Fibroblast of lung (primary cell): ENCODE results near the gene TIMM21. TPM values are rescaled to one million over a fixed set of nuclear protein-coding genes. Genes with fewer than 3 reads are reported as not detected.

Experiments used
- DNase-seq, 2 donors: peaks; one replicate each; pipeline versions ENCODE4 v3.0.0 to v3.0.0-alpha.2; 2010; ENCODE audit warnings: low read depth in 2 of 2
- H2AFZ ChIP-seq: 2 replicates; pipeline ENCODE4 v1.5.1; 2012; ENCODE audit warnings: low read length, control low read depth, inconsistent platforms
- H3K27ac ChIP-seq: 2 replicates; pipeline ENCODE4 v1.5.1; 2011; ENCODE audit warnings: low read length, control low read depth; ENCODE audit not compliant: insufficient read depth
- H3K27me3 ChIP-seq: 2 replicates; pipeline ENCODE4 v1.5.1; 2011; ENCODE audit warnings: mild to moderate bottlenecking, low read length; ENCODE audit not compliant: control insufficient read depth, insufficient read depth
- H3K36me3 ChIP-seq: 2 replicates; pipeline ENCODE4 v1.5.1; 2011; ENCODE audit warnings: low read length; ENCODE audit not compliant: control insufficient read depth, insufficient read depth
- H3K4me1 ChIP-seq: 2 replicates; pipeline ENCODE4 v1.5.1; 2011; ENCODE audit warnings: low read length; ENCODE audit not compliant: control insufficient read depth, insufficient read depth; ENCODE audit errors: extremely low read depth
- H3K4me2 ChIP-seq: 2 replicates; pipeline ENCODE4 v1.5.1; 2011; ENCODE audit warnings: low read length, control low read depth; ENCODE audit not compliant: insufficient read depth; ENCODE audit errors: extremely low read depth
- H3K4me3 ChIP-seq, 4 experiments: fragments of 200-600 bp in 1 of 4; sonication (generic) in 1 of 4; replicated peaks in 1 of 4; 2 replicates each; pipeline ENCODE4 v1.5.1; 2011 to 2016; ENCODE audit warnings: low read length in 4 of 4, low read depth in 3 of 4, mild to moderate bottlenecking in 3 of 4, control low read depth in 2 of 4, inconsistent platforms in 1 of 4, mixed read lengths in 1 of 4; ENCODE audit not compliant: insufficient read depth in 1 of 4; ENCODE audit errors: control extremely low read depth in 1 of 4
- H3K79me2 ChIP-seq: 2 replicates; pipeline ENCODE4 v1.5.1; 2012; ENCODE audit warnings: mild to moderate bottlenecking, low read length, inconsistent platforms; ENCODE audit not compliant: control insufficient read depth, insufficient read depth
- H3K9ac ChIP-seq: 2 replicates; pipeline ENCODE4 v1.5.1; 2011; ENCODE audit warnings: mild to moderate bottlenecking, low read length, control low read depth; ENCODE audit not compliant: insufficient read depth
- H3K9me3 ChIP-seq: 2 replicates; pipeline ENCODE4 v1.5.1; 2012; ENCODE audit warnings: low read depth, low read length; ENCODE audit not compliant: control insufficient read depth, insufficient read depth
- H4K20me1 ChIP-seq: 2 replicates; pipeline ENCODE4 v1.5.1; 2011; ENCODE audit warnings: low read length; ENCODE audit not compliant: control insufficient read depth, insufficient read depth; ENCODE audit errors: extremely low read depth
- CTCF ChIP-seq, 2 donors: IDR thresholded peaks in 1 of 2; conservative IDR thresholded peaks in 1 of 2; 1 replicate in 1 of 2; 2 replicates in 1 of 2; pipeline ENCODE4 v1.5.1; 2011 to 2012; ENCODE audit warnings: low read length in 2 of 2, control low read depth in 1 of 2, inconsistent platforms in 1 of 2, low read depth in 1 of 2, mild to moderate bottlenecking in 1 of 2
- EZH2 ChIP-seq: IDR thresholded peaks from 2 replicates; pipeline ENCODE4 v1.5.1; 2012; ENCODE audit warnings: low read length, control low read depth, mild to moderate bottlenecking; ENCODE audit errors: missing control alignments
- polyA plus RNA-seq, 2 donors: library from polyadenylated mRNA; depleted of rRNA in 1 of 2; stranded (reverse) in 1 of 2; unstranded in 1 of 2; fragments of >200 nt; gene quantifications; 2 replicates each; pipeline ENCODE4 v1.2.1, GENCODE V29; 2011 to 2012; ENCODE audit warnings: missing spikeins in 1 of 2
- total RNA-seq: library from RNA; depleted of rRNA; stranded (reverse); fragments of >200 nt; gene quantifications from 2 replicates; pipeline ENCODE4 v1.2.1, GENCODE V29; 2014

The TIMM21 gene
- total and polyA plus RNA-seq, 2 donors (not counting 1 experiment from before 2014, with no cell fraction given), result 20.1 to 36.6 TPM

GRCh38 chr18:74124642-74125041 lies 23.7 kb upstream of the TIMM21 start:
- no peak for DNase-seq
- TF ChIP-seq EZH2 (no peak), CTCF (conservative IDR thresholded peaks at IDR 0.05 in 1 of 2, IDR thresholded peaks at IDR 0.05 in 1 of 2; ENCODE audit: low read depth in 1 of 2, low read length in 2 of 2) (no peak)
- Histone ChIP-seq H3K9me3 (no peaks in the 10 kb centered on the region), H3K27me3 (peaks cover 10% of the 10 kb centered on the region), H3K4me3 (no peak overlapping the region), H3K36me3 (no peaks in the 10 kb centered on the region), H2AFZ (no peak overlapping the region), H3K4me1 (no peaks in the 10 kb centered on the region), H3K9ac (no peak overlapping the region), H3K79me2 (no peaks in the 10 kb centered on the region), H3K4me2 (no peak overlapping the region), H3K27ac (no peak overlapping the region), H4K20me1 (no peaks in the 10 kb centered on the region)

- no peaks in the 10 kb centered on the region for H3K9me3 ChIP-seq
- no peaks in the 10 kb centered on the region for H3K36me3 ChIP-seq
- H3K4me3 ChIP-seq, result no peak overlapping the region
- no peak overlapping the region for H2AFZ ChIP-seq
- peaks cover 10% of the 10 kb centered on the region for H3K27me3 ChIP-seq
- no peaks in the 10 kb centered on the region for H4K20me1 ChIP-seq
- no peak for DNase-seq
- no peak overlapping the region for H3K9ac ChIP-seq
- no peak for TF ChIP-seq CTCF (conservative IDR thresholded peaks at IDR 0.05 in 1 of 2, IDR thresholded peaks at IDR 0.05 in 1 of 2; ENCODE audit: low read depth in 1 of 2, low read length in 2 of 2)
- TF ChIP-seq EZH2, result no peak
- no peak overlapping the region for H3K27ac ChIP-seq
- no peaks in the 10 kb centered on the region for H3K4me1 ChIP-seq
- H3K4me2 ChIP-seq, result no peak overlapping the region
- H3K79me2 ChIP-seq, result no peaks in the 10 kb centered on the region
These were observed 21.4 kb upstream of the TIMM21 start for GRCh38 chr18:74126684-74127655.

- Histone ChIP-seq H3K27ac (no peak overlapping the region), H3K36me3 (no peaks in the 10 kb centered on the region), H3K27me3 (peaks cover 10% of the 10 kb centered on the region), H3K4me2 (no peak overlapping the region), H2AFZ (no peak overlapping the region), H3K4me1 (no peaks in the 10 kb centered on the region), H3K4me3 (no peak overlapping the region), H4K20me1 (no peaks in the 10 kb centered on the region), H3K9me3 (no peaks in the 10 kb centered on the region), H3K9ac (no peak overlapping the region), H3K79me2 (no peaks in the 10 kb centered on the region)
- TF ChIP-seq EZH2 (no peak), CTCF (conservative IDR thresholded peaks at IDR 0.05 in 1 of 2, IDR thresholded peaks at IDR 0.05 in 1 of 2; ENCODE audit: low read depth in 1 of 2, low read length in 2 of 2) (no peak)
- DNase-seq, result no peak
These were observed 20.2 kb upstream of the TIMM21 start for GRCh38 chr18:74128159-74128558.
